HG03378 (cell line): ENCODE measurements around the gene TMEM238.
"Not testable (repeated sequence)": the region's sequence is repeated elsewhere in the genome, so short reads cannot be mapped to it uniquely, and the experiment has no call there.

Experiments
- ATAC-seq: cut with Tn5 transposase; IDR thresholded peaks from one replicate; pipeline ENCODE4 v1.9.1; 2021; ENCODE audit warnings: mild to moderate bottlenecking, moderate library complexity; ENCODE audit not compliant: unreplicated experiment

Gene TMEM238

DNA sequence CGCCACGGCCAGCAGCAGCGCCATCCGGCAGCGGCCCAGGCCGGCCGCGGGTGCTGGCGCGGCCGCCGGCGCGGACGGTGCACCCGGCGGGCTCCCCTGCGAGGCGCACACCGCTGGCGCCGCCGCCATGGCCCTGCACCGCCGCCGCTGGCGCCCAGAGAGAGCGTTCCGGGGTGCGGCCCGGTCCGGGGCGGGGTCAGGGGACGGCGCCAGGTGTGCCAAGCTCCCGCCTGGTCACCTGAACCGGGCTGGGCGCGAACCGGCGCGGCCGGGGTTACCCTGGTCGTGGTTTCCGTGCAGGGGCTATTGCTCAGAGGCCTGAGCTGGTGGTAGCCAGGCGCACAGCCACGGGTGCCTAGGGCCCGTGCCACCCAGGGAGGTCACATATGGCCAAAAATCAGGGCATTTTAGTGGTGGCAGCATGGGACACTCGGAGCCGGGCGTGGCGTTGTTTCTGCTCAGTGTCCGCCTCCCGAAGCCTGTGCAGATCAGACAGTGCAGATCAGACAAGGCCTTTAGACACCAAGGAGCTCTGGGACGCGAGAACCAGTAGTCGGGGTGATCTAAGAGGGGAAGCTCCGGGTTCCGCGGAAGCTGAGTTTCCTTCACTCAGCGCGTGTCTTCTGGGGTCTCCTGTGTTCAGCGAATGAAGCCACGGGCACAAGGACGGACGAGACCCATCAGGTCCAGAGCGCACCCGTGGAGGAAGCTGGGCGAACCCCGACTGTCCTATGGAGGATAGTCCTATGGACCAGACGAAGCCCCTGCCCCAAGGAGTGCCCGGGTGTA, at the start of gene TMEM238:
TMEM238 (minus strand) TSS at position 162 of the 789 bp plus-strand sequence; CDS start at position 129, 33 bp downstream.
- no peak for ATAC-seq

DNA sequence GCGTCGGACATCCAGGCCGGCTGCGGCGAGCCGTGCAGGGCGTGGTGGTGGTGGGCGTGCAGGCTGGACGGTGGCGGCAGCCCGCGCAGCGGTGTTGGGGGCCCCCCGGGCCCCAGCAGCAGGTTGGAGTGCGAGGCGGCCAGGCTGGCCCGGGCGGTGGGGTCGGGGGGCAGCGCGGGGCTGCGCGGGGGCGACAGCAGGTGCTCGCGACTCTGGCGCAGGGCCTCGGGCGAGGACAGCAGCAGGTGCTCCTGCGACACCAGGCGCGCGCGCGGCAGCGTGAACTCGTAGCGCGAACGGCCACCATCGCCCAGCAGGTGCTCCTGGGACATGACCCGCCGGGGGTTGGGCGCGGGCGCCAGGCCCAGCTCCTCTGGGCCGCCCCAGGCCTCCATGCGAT, 49.2 kb upstream of the TMEM238 start:
- no peak for ATAC-seq

DNA sequence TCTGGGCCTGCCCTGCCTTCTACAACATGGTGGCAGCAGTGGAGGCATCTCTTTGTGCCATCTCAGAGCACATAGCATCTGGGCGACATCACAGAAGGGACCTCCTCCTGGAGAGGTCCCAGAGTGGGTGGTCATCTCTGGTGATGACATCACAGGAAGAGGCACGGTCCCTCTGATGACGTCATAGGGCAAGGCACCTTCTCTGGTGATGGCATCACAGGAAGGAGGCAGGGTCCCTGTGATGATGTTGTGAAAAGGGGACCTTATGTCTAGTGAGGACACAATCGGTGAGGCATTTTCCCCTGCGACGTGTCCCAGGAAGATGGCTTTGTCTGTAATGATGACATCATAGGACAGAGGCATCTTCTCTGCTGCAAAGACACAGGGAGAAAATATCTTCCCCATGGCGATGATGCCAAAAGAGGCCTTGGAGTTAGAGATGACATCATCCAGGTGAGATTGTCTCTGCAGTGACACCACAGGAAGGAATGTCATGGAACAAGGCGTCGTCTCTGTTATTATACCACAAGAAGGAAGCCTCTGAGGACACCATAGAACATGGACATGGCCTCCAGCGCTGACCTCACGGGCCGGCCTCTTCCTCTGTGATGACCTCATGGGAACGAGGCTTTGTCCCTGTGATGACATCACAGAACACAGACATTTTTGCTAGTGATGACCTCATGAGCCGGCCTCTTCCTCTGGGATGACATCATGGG, 48.3 kb upstream of the TMEM238 start:
- ATAC-seq, result no peak

GRCh38 chr19:55431183-55431582, 47.1 kb upstream of the TMEM238 start:
- ATAC-seq, result no peak

DNA sequence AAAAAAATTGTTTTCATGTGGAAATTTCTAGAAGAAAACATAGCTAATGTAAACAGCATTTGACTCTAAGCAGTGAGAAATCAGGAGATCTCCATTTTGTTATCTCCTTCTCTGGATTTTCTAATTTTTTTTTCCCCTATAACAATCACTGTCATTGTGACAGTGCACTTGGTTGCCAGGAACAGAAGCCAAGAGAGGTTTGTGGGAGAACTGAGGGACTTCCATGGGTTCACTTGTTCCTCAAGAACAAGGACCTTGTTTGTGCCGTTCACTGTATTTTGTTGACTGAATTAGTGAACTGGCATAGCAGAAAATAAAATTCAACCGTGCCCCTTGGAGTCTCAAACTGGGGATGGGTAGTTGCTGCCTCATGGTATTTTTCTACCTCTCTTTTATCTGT, 42.0 kb upstream of the TMEM238 start:
- ATAC-seq, result no peak

GRCh38 chr19:55424518-55424917, 40.4 kb upstream of the TMEM238 start:
- ATAC-seq, result no peak

DNA sequence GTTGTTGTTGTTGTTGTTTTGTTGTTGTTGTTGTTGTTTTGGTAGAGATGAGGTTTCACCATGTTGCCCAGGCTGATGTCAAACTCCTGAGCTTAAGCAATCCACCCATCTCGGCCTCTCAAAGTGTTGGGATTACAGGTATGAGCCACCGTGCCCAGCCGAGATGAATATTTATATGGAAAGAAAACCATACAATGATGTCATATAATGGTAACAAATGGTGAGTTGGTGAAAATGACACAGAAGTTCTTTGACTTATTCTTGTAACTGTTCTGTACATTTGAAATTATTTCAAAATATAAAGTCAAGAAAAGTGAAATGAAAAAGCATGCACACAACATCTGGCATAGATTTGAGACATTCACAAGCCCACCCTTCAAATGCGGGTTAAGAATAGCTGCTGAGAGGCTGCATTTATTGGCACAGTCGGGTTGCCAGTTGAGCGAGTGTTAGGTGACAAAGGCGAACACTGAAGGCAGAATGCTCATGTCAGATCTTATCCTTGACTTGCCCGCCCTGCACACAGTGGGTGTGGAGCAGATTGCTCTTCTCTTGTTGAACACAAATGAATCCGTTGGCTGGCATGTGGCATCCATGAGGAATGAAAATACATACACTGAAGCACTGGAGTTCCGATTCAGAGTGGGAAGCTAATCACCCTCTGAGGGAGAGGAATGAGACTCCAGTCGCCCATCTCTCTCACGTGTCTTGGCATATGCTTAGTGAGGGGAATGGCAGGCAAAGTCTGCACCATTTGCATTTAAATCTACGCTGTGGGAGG, 39.3 kb upstream of the TMEM238 start:
- ATAC-seq, result no peak

- not testable (repeated sequence) for ATAC-seq
Measured at GRCh38 chr19:55421281-55421680, 37.2 kb upstream of the TMEM238 start.

DNA sequence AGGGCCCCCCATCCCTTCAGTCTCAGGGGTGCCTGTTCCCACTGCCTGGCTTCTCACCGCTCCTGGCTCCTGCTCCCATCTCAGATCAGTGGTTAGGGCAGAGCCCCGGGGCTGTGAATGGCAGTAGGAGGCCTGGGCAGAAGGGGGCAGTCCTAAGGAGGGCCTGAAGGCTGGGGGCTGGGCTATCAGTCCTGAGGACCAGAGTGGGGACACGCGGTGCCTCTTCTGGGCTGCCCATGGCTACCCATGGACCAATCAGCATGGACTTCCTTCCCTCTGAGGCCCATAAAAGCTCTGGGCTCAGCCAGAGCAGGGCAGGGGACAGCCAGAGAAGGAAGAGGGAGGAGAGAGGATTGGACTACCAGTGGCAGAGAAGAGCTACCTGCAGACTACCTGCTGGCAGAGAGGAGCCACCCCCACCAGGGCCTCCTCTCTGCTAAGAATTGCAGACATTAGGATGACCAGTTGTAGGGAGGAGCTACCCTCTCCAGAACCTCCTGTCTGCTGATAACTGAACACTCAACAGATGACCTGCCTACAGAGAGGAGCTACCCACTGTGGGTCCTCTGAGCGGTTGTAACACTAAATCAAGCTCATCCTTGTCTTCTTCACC, 35.6 kb upstream of the TMEM238 start:
- ATAC-seq, result no peak

GRCh38 chr19:55419103-55419502, 35.0 kb upstream of the TMEM238 start:
- ATAC-seq, result no peak

DNA sequence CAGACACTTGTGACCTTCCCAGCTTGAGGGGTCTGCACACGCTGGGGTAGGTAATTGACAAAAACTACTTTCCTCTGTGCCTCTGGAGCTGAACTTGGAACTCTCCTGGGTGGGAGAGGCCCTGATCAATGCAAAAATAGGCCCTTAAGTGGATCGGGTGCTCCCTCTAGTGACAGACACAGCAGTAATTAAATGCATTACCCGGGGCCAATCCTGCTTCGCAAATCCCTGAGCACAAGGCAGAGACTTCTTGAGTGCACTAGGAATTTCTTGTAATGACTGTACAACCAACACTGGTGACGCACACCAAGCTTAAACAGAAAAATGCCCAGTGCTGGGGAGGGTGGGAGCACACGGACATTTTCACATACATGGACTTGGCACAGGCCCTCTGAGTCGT, 34.1 kb upstream of the TMEM238 start:
- ATAC-seq, result no peak

GRCh38 chr19:55410168-55410567, 26.1 kb upstream of the TMEM238 start:
- no peak for ATAC-seq

- ATAC-seq, result not testable (repeated sequence)
Measured at GRCh38 chr19:55409179-55409578, 25.1 kb upstream of the TMEM238 start.

- ATAC-seq, result no peak
Measured at GRCh38 chr19:55408533-55408872, 24.4 kb upstream of the TMEM238 start.

DNA sequence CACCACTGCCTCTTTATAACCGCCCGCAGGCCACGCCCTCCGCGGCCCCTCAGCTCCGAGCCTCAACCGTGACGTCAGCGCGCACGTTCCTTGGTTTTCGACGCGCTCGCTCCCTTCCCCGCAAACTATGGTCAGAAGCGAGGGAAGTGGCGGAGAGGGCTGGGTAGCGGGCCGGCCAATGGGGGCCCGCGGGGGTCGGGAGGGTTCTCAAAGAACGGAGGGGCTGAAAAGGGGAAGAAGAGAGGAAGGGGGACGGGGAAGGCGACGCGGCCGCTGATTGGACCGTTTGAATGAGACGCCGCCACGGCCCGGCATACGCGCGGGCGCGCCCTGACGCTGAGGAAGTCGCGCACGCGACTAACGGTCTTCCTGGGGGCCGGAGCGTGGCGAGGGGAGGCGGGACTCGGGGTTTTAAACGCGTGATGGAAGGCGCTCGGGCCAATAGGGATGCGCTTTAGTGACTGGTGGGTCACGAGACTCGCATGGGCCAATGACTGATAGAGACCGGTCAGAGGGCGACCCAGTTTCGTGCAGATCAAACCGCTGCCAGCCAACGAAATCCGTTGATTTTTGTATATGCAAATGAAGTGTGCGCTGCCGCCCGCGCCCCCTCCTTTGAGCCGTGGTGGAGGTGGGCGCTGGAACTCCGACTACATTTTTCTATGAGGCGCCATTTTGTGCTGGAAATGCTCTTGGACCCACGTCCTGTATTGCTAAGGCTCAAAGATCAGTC, 23.9 kb upstream of the TMEM238 start:
- ATAC-seq, result peak; percentile 85

- ATAC-seq, result not testable (repeated sequence)
Measured at GRCh38 chr19:55407550-55407799, 23.4 kb upstream of the TMEM238 start, which contains the start of gene UBE2S. Gene UBE2S (minus strand): TSS chr19:55407788. CDS start chr19:55407589, 199 bp downstream.

GRCh38 chr19:55406826-55407549, 22.9 kb upstream of the TMEM238 start:
- ATAC-seq, result no peak

DNA sequence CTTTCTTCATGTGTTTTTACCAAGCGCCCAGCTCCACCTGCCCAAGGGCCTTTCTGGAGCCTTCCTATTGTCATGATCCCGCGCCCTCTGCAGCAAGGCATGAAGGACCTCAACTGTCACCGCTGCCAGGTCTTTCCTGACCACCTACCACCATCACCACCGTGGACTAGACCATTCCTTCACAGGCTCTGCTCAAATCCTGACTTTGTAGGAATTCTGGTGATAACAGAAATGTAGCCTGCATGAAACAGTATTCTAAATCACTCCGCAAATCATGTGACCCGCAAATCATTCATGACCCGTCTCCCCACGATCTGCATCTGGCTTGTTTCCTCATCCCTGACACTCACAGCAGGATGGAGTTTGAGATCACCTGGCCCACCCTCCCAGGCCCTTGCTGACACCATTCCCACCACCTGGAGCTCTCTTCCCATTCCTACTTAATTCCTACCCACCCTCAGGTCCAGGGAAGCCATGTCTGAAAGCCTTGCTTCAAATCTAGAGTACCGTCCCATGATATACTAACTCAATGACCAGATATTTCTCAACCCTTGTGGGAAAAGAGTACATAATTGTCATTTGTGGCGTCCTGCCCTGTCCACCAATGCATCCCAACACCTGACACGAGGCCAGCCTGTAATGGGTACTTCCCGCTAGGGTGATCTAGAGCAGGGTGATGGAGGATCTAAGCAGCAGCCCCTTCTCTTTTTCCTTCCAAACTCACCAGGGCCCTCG, 22.2 kb upstream of the TMEM238 start:
- ATAC-seq, result no peak

DNA sequence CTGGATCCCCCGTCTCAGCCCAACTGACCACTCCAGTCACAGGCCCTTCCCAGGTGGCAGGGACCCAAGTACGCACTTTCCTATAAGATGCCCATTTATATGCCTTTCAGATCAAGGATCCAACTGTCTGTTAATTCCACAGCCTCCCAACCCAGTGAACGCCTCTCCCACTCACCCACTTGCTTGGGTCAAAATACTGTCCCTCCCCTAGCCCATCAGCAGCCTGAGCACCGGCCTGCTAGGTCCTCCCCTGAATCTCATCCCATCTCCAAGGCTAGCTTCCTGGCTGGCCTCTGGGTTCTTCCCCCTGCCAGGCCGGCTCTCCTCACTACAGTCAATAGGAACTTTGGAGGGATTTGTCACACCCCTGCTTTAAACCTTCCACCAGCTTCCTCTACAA, 21.5 kb upstream of the TMEM238 start:
- no peak for ATAC-seq
